Stimulated activated naive CD4-positive, alpha-beta T cell (primary cell): ENCODE results near the gene PLXND1.
A peak's percentile ranks its signal among the peaks of the same experiment; 100 is the strongest.

Source experiments
- DNase-seq, 6 experiments: peaks; one replicate each; lab custom pipeline; 2025; lab: John Stamatoyannopoulos, UW

PLXND1 gene

GRCh38 chr3:129599607-129600006 is 6.9 kb downstream of the PLXND1 start:
- DNase-seq = no peak

- no peak for DNase-seq
These were observed 7.4 kb downstream of the PLXND1 start for GRCh38 chr3:129599073-129599472.

- no peak for DNase-seq
These were observed 8.0 kb downstream of the PLXND1 start for GRCh38 chr3:129598484-129598883.

GRCh38 chr3:129598000-129598381 is 8.5 kb downstream of the PLXND1 start:
- DNase-seq = no peak

- no peak for DNase-seq
These were observed 9.1 kb downstream of the PLXND1 start for GRCh38 chr3:129597087-129597999.

GRCh38 chr3:129596194-129597086 is 10.0 kb downstream of the PLXND1 start:
- DNase-seq = no peak

- DNase-seq = no peak
These were observed 10.8 kb downstream of the PLXND1 start for GRCh38 chr3:129595544-129596193.

GRCh38 chr3:129594907-129595390 is 11.5 kb downstream of the PLXND1 start:
- no peak for DNase-seq

GRCh38 chr3:129594409-129594808 is 12.1 kb downstream of the PLXND1 start:
- DNase-seq = no peak

- DNase-seq = peak in 5 of 6 experiments; percentile 9 to 60 (median 38)
These were observed 12.7 kb downstream of the PLXND1 start for GRCh38 chr3:129593595-129594339.

- DNase-seq = no peak
These were observed 13.3 kb downstream of the PLXND1 start for GRCh38 chr3:129593230-129593594.

- DNase-seq = peak in 1 of 6 experiments; percentile 6
These were observed 13.9 kb downstream of the PLXND1 start for GRCh38 chr3:129592381-129593131.

GRCh38 chr3:129591932-129592331 is 14.5 kb downstream of the PLXND1 start:
- DNase-seq = no peak

GRCh38 chr3:129590215-129590614 is 16.3 kb downstream of the PLXND1 start:
- no peak for DNase-seq

- no peak for DNase-seq
These were observed 18.8 kb downstream of the PLXND1 start for GRCh38 chr3:129587566-129588210.

- no peak for DNase-seq
These were observed 19.6 kb downstream of the PLXND1 start for GRCh38 chr3:129586746-129587430.

- no peak for DNase-seq
These were observed 20.4 kb downstream of the PLXND1 start for GRCh38 chr3:129585949-129586657.

- no peak for DNase-seq
These were observed 21.8 kb downstream of the PLXND1 start for GRCh38 chr3:129584631-129585030.

GRCh38 chr3:129583289-129583688 is 23.2 kb downstream of the PLXND1 start:
- DNase-seq = no peak
